Activated naive CD8-positive, alpha-beta T cell treated with anti-CD3 and anti-CD28 coated beads, Interleukin-2, amount 50 U/mL, for 24 hours (primary cell): ENCODE results near the gene OLFML1.

Source experiments
- ATAC-seq: fragments of 150-1000 bp; cut with Tn5 transposase; one replicate; pipeline ENCODE4 v1.10.0; 2021
- DNase-seq: peaks from one replicate; pipeline ENCODE4 v3.0.0; 2021
- H3K27ac Mint-ChIP-seq: one replicate; pipeline ENCODE4 v1.8.0; 2021; ENCODE audit warnings: mild to moderate bottlenecking, mixed read lengths
- H3K27me3 Mint-ChIP-seq: one replicate; pipeline ENCODE4 v1.8.0; 2021; ENCODE audit warnings: mixed read lengths
- H3K36me3 Mint-ChIP-seq: one replicate; pipeline ENCODE4 v1.8.0; 2021; ENCODE audit warnings: low read depth, mixed read lengths
- H3K4me1 Mint-ChIP-seq: one replicate; pipeline ENCODE4 v1.8.0; 2021; ENCODE audit warnings: mixed read lengths
- H3K4me3 Mint-ChIP-seq: one replicate; pipeline ENCODE4 v1.8.0; 2021; ENCODE audit warnings: mild to moderate bottlenecking, moderate library complexity, mixed read lengths
- H3K9me3 Mint-ChIP-seq: one replicate; pipeline ENCODE4 v1.8.0; 2021; ENCODE audit warnings: mixed read lengths

The OLFML1 gene

DNA sequence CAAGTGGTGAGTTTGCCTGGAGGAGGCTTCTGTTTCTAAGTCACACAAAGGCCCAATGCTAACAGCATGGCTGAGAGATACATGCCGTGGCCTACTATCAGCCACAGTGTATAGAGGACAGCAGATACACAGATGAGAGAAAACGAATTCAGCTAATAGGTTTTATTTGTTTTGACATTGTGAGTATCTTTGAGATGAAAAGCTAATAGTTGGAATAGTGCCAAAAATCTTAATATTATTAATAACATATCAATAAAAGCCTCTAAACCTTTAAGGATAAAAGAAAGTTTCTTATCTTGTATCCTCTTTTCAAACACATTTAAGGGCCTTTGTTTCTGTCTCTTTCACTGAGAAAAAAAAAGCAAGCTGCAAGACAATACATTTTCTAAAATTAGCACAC is 30.5 kb upstream of the OLFML1 start:
- H3K9me3 Mint-ChIP-seq, result no peaks in the 10 kb centered on the region
- H3K4me1 Mint-ChIP-seq, result no peaks in the 10 kb centered on the region
- H3K27me3 Mint-ChIP-seq, result no peaks in the 10 kb centered on the region
- H3K27ac Mint-ChIP-seq, result no peak overlapping the region
- H3K36me3 Mint-ChIP-seq, result no peaks in the 10 kb centered on the region
- DNase-seq, result no peak
- ATAC-seq, result no peak
- H3K4me3 Mint-ChIP-seq, result no peak overlapping the region

GRCh38 chr11:7457211-7457610 is 28.1 kb upstream of the OLFML1 start:
- Mint-ChIP-seq H3K27me3 (no peaks in the 10 kb centered on the region), H3K36me3 (peaks cover 2% of the 10 kb centered on the region), H3K4me3 (no peak overlapping the region), H3K9me3 (no peaks in the 10 kb centered on the region), H3K4me1 (peaks cover under 1% of the 10 kb centered on the region), H3K27ac (no peak overlapping the region)
- DNase-seq (no peak), ATAC-seq (no peak)

DNA sequence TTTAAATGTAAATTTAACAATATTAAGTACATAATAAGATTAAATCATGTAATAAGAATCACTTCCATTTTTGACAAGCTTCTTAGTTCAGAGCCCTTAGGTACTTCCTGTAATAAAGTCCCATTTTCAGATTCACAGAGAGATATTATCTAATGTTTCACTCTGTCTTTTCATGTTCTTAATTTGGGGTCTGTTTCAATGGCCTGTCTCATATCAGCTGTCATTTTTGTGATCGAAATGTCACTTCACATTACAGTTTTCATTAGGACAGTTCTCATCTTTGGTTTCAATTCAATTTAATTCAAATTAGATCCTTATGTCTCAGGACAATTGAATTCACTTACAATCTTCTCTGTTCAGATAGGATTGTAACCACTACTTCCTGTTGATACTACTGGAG is 22.6 kb upstream of the OLFML1 start:
- DNase-seq (no peak), ATAC-seq (no peak)
- H3K27me3 Mint-ChIP-seq, result no peaks in the 10 kb centered on the region
- H3K36me3 Mint-ChIP-seq, result peaks cover 6% of the 10 kb centered on the region
- H3K27ac Mint-ChIP-seq, result no peak overlapping the region
- peaks cover 15% of the 10 kb centered on the region for H3K4me1 Mint-ChIP-seq
- no peak overlapping the region for H3K4me3 Mint-ChIP-seq
- H3K9me3 Mint-ChIP-seq, result no peaks in the 10 kb centered on the region

DNA sequence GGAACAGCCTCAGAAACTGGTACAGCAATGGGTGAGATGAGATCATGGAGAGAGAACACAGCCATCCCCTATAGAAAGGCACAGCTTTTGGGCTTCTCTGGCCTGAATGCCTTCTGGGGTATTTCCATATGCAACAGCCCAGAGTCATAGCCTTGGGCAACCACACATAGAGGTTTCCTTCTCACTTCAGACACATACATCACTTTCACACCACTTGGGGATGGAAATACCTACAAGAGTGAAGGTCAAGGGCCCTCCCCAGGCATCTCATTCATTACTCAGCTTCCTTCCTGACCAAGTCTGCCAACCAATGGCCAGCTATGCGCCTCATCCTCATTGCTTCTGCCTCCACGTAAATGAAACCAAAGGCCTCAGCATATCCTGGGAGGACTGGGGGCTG is 17.7 kb upstream of the OLFML1 start:
- ATAC-seq, result peak; percentile 97
- Mint-ChIP-seq H3K9me3 (no peaks in the 10 kb centered on the region), H3K27me3 (peaks cover 1% of the 10 kb centered on the region), H3K4me3 (peak overlapping the region; percentile 19), H3K4me1 (peaks cover 20% of the 10 kb centered on the region), H3K27ac (peak overlapping the region; percentile 55), H3K36me3 (peaks cover 4% of the 10 kb centered on the region)
- DNase-seq, result peak; percentile 23

DNA sequence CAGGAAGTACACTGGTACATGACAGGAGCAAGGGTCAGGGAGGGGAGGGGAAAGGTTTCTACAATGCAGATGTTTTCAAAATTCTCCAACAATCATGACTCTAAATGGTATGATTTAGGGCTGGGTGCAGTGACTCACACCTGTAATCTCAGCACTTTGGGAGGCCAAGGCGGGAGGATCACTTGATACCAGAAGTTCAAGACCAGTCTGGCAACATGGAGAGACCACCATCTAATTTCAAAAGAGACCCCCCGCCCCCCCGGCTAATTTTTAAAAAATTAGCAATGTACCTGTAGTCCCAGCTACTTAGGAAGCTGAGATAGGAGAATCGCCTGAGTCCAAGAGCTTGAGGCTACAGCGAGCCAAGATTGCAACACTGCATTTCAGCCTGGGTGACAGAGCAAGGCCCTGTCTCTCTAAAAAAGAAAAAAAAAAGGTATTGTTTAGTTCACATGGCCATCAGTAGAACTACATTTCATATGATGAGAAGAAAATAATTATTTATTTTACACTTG is 15.9 kb upstream of the OLFML1 start:
- no peak for DNase-seq
- peaks cover 1% of the 10 kb centered on the region for H3K27me3 Mint-ChIP-seq
- no peak overlapping the region for H3K27ac Mint-ChIP-seq

GRCh38 chr11:7471071-7471470 is 14.2 kb upstream of the OLFML1 start:
- no peak overlapping the region for H3K27ac Mint-ChIP-seq
- H3K4me3 Mint-ChIP-seq, result no peak overlapping the region
- DNase-seq, result no peak
- H3K27me3 Mint-ChIP-seq, result peaks cover 2% of the 10 kb centered on the region
- H3K9me3 Mint-ChIP-seq, result no peaks in the 10 kb centered on the region
- no peaks in the 10 kb centered on the region for H3K36me3 Mint-ChIP-seq
- no peak for ATAC-seq
- peaks cover 14% of the 10 kb centered on the region for H3K4me1 Mint-ChIP-seq

More for the DNA sequence above, 15.9 kb upstream of the OLFML1 start:
- Mint-ChIP-seq H3K4me3 (no peak overlapping the region), H3K9me3 (no peaks in the 10 kb centered on the region), H3K36me3 (peaks cover 4% of the 10 kb centered on the region), H3K4me1 (peaks cover 14% of the 10 kb centered on the region)
- ATAC-seq, result no peak

DNA sequence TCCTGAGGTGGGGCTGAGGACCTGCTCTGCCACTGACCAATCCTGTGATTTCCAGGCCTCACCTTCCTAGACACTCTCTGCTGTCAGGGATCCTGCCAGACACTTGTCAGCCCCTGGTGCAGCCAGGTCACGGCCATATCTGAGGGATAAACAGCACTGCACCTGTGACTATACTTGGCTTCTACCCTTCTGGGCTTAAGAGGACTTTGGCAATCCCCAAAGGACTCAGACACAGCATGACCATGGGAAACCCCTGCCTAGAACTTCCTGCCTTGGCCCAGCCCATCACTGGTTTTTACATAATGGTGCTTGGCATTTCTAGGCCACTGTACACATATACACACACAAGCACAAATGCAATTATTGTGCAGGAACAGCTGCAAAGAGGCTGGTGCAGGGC is 11.6 kb upstream of the OLFML1 start:
- no peaks in the 10 kb centered on the region for H3K9me3 Mint-ChIP-seq
- ATAC-seq, result no peak
- no peaks in the 10 kb centered on the region for H3K36me3 Mint-ChIP-seq
- H3K27me3 Mint-ChIP-seq, result peaks cover 3% of the 10 kb centered on the region
- DNase-seq, result no peak
- H3K4me3 Mint-ChIP-seq, result no peak overlapping the region
- no peaks in the 10 kb centered on the region for H3K4me1 Mint-ChIP-seq
- peak overlapping the region; percentile 16 for H3K27ac Mint-ChIP-seq

DNA sequence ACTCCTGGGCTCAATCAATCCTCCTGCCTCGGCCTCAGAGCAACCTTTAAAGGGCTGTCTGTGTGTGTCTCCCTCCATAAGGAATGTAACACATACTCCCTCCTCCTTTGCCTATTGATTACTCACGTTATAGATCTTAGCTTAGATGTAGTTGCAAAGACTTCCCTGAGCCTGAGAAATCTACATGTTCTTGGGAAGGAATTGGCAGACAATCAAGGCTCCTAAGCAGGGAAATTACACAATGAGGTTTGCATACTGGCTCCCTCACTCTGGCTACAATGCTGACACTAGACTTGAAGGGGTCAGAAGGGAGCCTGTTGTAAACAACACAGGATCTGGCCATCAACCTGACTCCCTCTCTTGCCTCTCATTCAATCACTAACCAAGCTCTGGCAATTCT is 5.2 kb upstream of the OLFML1 start:
- DNase-seq, result no peak
- H3K4me3 Mint-ChIP-seq, result no peak overlapping the region
- H3K27ac Mint-ChIP-seq, result no peak overlapping the region
- no peaks in the 10 kb centered on the region for H3K36me3 Mint-ChIP-seq
- H3K9me3 Mint-ChIP-seq, result no peaks in the 10 kb centered on the region
- peaks cover 2% of the 10 kb centered on the region for H3K27me3 Mint-ChIP-seq
- no peaks in the 10 kb centered on the region for H3K4me1 Mint-ChIP-seq
- ATAC-seq, result no peak

DNA sequence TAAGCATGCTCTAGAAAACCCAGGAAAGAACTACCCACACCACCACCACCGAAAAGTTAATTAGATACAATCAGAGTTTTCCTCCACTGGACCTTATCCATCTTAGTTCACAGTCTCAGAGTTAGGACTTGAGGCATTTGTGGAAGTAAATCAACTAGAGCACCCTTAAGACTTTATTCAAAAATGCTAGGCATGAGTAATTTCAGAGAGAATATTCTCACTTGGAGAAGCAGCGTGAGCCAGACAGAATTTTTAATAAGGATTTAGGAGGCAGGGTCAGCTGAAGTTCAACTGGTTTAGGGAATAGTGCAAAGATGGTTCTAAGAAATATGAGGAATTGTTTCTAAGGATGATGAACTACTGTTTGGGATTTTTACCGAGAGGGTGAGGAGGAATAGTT is 1.2 kb upstream of the OLFML1 start:
- ATAC-seq (no peak), DNase-seq (no peak)
- H3K9me3 Mint-ChIP-seq, result no peaks in the 10 kb centered on the region
- H3K4me1 Mint-ChIP-seq, result no peaks in the 10 kb centered on the region
- H3K27me3 Mint-ChIP-seq, result no peaks in the 10 kb centered on the region
- H3K36me3 Mint-ChIP-seq, result no peaks in the 10 kb centered on the region
- no peak overlapping the region for H3K4me3 Mint-ChIP-seq
- no peak overlapping the region for H3K27ac Mint-ChIP-seq

DNA sequence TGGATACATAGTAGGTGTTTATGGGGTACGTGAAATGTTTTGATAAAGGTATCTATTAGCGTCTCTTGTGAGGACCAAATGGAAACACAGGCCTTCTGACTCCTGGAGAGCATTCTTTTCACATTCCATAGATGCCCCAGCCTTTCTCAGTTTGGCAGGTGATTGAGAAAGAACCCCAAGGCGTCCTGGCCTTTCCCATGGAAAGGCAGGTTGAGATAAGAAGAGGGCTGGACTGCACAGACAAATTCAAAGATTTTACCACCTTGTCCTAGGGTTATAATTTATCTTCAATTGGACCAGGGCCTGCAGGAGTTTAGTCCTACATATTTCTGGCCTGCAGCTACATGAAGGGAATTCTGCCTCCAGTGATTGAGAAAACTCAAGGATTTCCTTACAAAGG is 661 bp upstream of the OLFML1 start:
- Mint-ChIP-seq H3K27me3 (no peaks in the 10 kb centered on the region), H3K9me3 (no peaks in the 10 kb centered on the region), H3K36me3 (no peaks in the 10 kb centered on the region), H3K4me3 (no peak overlapping the region), H3K4me1 (no peaks in the 10 kb centered on the region), H3K27ac (no peak overlapping the region)
- no peak for DNase-seq
- no peak for ATAC-seq

DNA sequence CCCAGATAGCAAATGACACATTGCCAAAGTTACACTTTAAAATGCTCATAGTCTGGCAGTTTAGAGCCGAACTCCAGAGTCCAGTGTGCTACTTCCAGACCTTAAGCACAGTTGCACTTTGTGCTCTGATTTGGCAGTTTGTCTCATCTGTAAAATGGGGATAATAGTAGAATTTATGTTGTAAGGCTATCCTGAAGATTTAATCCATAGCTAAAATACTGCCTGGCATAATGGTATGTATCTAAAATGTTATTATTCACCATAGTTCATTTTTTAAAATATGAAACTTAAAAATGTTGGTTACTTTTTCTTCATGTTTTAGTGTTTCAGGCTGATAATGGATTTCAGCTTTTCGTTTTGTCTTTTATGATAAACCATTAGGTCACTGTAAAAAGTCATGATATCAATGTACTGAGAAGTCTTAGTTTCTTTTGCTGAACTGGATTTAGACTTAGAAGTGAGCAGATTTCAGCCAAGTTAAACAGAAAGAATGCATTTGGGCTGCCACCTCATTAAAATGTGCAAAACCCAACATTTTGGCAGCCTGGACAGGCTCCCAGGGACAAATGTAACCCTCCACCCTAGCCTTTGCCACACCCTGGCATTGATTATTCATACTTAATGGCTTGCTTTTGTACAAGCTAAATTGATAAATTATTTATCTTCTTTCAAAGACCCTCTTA is 933 bp downstream of the OLFML1 start:
- Mint-ChIP-seq H3K4me1 (no peaks in the 10 kb centered on the region), H3K36me3 (no peaks in the 10 kb centered on the region), H3K9me3 (no peaks in the 10 kb centered on the region), H3K27me3 (no peaks in the 10 kb centered on the region), H3K27ac (no peak overlapping the region), H3K4me3 (no peak overlapping the region)
- DNase-seq (no peak), ATAC-seq (no peak)

DNA sequence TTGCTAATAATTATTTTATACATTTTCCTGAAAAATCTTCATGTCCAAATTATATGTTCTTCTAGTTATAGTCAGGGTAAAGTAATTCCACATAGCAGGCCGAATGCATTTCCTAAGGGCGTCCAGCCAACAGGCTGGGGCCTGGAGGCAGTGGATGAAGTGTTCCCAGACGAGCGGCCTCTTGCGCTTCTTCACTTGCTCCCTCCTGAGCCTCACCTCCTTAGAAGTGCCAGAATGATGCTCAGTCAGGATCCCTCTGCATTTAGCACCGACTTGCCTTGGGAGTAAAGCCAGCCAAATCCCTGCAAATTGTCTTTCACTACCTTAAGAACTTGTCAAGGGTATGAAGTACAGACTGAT is 1.5 kb downstream of the OLFML1 start:
- no peaks in the 10 kb centered on the region for H3K9me3 Mint-ChIP-seq
- no peaks in the 10 kb centered on the region for H3K36me3 Mint-ChIP-seq
- ATAC-seq (no peak), DNase-seq (no peak)
- no peaks in the 10 kb centered on the region for H3K4me1 Mint-ChIP-seq
- H3K4me3 Mint-ChIP-seq, result no peak overlapping the region
- H3K27ac Mint-ChIP-seq, result no peak overlapping the region
- no peaks in the 10 kb centered on the region for H3K27me3 Mint-ChIP-seq

DNA sequence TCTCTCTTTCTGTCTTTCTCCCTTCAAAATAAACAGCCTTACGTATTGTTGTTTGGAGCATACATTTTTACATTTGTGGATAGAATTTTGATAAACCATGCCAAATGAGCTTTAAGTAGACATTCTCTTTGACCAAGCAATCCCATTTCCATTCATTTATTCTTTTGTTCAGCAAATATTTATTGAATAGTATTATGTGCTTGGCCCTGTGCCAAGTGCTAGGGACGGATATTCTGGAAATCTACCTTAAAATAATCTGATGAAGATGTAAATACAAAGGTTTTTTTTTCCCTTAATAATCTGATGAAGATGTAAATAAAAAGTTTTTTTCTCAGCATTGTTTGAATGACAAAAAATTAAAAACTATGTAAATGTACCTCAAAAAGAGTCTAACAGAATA is 2.1 kb downstream of the OLFML1 start:
- no peaks in the 10 kb centered on the region for H3K9me3 Mint-ChIP-seq
- H3K27me3 Mint-ChIP-seq, result no peaks in the 10 kb centered on the region
- H3K4me3 Mint-ChIP-seq, result no peak overlapping the region
- H3K27ac Mint-ChIP-seq, result no peak overlapping the region
- H3K4me1 Mint-ChIP-seq, result no peaks in the 10 kb centered on the region
- H3K36me3 Mint-ChIP-seq, result no peaks in the 10 kb centered on the region
- no peak for ATAC-seq
- no peak for DNase-seq

DNA sequence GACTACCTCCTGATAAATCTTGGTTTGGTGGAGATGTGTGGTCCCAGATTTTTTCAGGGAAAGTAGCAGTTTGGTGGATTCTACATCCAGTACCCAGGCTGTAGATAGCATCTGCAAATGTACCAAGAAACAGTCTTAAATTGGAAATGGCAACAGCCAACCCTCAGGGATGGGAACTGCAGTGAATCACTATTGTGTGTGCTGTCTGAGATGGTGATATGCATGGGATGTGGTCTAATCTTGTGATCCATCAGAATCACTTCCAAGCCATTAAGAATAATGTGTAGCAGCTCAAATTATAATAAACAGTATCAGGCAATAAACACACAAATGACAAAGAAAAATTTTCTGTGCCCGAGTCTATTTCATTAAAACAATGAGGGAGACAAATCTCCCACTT is 3.4 kb downstream of the OLFML1 start:
- DNase-seq (no peak), ATAC-seq (no peak)
- Mint-ChIP-seq H3K27ac (no peak overlapping the region), H3K36me3 (no peaks in the 10 kb centered on the region), H3K9me3 (no peaks in the 10 kb centered on the region), H3K4me1 (no peaks in the 10 kb centered on the region), H3K4me3 (no peak overlapping the region), H3K27me3 (no peaks in the 10 kb centered on the region)

DNA sequence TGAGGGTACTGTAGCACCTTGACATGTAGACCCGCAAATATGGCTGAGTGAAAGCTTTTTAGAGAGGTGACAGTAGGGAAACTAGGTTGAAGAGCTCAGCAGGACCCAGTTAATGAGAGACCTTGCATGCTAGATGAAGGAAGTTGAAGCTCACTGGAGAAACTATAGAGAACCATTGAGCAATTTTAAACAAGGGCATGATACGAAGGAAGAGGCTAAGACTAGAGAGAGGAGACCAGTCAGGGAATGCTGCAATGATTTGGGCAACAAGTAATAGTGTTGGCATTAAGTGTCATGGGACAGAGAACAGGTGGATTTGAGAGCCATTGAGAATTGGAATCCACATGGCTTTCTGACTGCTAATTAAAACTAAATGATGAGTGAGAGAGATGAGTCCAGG is 4.1 kb downstream of the OLFML1 start:
- H3K36me3 Mint-ChIP-seq, result no peaks in the 10 kb centered on the region
- H3K4me3 Mint-ChIP-seq, result no peak overlapping the region
- peaks cover 3% of the 10 kb centered on the region for H3K4me1 Mint-ChIP-seq
- H3K9me3 Mint-ChIP-seq, result no peaks in the 10 kb centered on the region
- no peak overlapping the region for H3K27ac Mint-ChIP-seq
- H3K27me3 Mint-ChIP-seq, result no peaks in the 10 kb centered on the region
- no peak for ATAC-seq
- no peak for DNase-seq

- Mint-ChIP-seq H3K27me3 (no peaks in the 10 kb centered on the region), H3K4me1 (peaks cover 3% of the 10 kb centered on the region), H3K36me3 (no peaks in the 10 kb centered on the region), H3K4me3 (no peak overlapping the region), H3K27ac (no peak overlapping the region), H3K9me3 (no peaks in the 10 kb centered on the region)
- DNase-seq (no peak), ATAC-seq (no peak)
These were observed 4.7 kb downstream of the OLFML1 start for GRCh38 chr11:7490054-7490453.
